Measurements from ENCODE around the gene DLK1. TPM values are rescaled to one million over a fixed set of nuclear protein-coding genes. Genes with fewer than 3 reads are reported as not detected.
A peak's percentile ranks its signal among the peaks of the same experiment; 100 is the strongest.

Gene DLK1
- total and polyA plus RNA-seq, 2 of the 13 experiments (the other 11 are each of a cell fraction or from before 2014, with no cell fraction given): 95.5 to 312 TPM

DNA sequence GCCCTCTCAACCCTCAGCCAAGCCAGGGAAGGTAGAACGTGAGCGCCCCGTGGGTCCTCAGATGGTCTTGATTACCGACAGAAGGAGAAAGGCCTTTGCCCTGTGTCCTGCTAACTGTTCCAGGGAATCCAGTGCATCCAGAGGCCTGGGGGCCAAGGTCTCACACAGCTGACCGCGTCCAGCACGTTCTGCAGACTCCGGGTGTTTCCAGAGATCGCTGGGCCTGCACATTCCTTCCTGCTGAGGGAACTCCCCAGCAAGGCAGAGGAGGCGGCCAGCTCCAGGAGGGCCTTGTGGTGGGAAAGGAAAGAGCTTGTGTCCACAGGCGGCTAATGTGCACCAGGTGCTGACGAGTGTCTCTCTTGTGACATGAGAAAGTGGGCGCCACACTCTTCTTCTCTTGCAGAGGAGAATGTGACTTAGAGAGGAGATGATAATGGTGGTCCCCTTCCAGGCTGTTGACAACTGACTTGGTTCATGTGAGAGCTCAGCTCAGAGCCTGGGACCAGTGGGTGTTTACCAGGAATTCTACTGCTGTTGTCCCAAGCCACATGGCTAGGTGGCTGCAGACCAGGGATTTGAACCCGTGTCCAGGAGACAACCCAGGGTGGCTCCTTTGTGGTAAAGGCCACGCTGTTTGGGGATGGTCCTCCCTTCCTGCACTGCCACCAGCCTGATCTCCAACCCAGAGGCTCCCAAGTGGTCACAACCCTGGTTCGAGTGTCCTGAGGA, 46.8 kb upstream of the DLK1 start (continued):
- TF ChIP-seq, protein P1, sequence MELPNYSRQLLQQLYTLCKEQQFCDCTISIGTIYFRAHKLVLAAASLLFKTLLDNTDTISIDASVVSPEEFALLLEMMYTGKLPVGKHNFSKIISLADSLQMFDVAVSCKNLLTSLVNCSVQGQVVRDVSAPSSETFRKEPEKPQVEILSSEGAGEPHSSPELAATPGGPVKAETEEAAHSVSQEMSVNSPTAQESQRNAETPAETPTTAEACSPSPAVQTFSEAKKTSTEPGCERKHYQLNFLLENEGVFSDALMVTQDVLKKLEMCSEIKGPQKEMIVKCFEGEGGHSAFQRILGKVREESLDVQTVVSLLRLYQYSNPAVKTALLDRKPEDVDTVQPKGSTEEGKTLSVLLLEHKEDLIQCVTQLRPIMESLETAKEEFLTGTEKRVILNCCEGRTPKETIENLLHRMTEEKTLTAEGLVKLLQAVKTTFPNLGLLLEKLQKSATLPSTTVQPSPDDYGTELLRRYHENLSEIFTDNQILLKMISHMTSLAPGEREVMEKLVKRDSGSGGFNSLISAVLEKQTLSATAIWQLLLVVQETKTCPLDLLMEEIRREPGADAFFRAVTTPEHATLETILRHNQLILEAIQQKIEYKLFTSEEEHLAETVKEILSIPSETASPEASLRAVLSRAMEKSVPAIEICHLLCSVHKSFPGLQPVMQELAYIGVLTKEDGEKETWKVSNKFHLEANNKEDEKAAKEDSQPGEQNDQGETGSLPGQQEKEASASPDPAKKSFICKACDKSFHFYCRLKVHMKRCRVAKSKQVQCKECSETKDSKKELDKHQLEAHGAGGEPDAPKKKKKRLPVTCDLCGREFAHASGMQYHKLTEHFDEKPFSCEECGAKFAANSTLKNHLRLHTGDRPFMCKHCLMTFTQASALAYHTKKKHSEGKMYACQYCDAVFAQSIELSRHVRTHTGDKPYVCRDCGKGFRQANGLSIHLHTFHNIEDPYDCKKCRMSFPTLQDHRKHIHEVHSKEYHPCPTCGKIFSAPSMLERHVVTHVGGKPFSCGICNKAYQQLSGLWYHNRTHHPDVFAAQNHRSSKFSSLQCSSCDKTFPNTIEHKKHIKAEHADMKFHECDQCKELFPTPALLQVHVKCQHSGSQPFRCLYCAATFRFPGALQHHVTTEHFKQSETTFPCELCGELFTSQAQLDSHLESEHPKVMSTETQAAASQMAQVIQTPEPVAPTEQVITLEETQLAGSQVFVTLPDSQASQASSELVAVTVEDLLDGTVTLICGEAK (IDR thresholded peaks at IDR 0.05): no peak
- TF ChIP-seq, protein P1 (CRISPR knock-in tag; IDR thresholded peaks at IDR 0.05): peak; percentile 84
- TF ChIP-seq, protein P2, sequence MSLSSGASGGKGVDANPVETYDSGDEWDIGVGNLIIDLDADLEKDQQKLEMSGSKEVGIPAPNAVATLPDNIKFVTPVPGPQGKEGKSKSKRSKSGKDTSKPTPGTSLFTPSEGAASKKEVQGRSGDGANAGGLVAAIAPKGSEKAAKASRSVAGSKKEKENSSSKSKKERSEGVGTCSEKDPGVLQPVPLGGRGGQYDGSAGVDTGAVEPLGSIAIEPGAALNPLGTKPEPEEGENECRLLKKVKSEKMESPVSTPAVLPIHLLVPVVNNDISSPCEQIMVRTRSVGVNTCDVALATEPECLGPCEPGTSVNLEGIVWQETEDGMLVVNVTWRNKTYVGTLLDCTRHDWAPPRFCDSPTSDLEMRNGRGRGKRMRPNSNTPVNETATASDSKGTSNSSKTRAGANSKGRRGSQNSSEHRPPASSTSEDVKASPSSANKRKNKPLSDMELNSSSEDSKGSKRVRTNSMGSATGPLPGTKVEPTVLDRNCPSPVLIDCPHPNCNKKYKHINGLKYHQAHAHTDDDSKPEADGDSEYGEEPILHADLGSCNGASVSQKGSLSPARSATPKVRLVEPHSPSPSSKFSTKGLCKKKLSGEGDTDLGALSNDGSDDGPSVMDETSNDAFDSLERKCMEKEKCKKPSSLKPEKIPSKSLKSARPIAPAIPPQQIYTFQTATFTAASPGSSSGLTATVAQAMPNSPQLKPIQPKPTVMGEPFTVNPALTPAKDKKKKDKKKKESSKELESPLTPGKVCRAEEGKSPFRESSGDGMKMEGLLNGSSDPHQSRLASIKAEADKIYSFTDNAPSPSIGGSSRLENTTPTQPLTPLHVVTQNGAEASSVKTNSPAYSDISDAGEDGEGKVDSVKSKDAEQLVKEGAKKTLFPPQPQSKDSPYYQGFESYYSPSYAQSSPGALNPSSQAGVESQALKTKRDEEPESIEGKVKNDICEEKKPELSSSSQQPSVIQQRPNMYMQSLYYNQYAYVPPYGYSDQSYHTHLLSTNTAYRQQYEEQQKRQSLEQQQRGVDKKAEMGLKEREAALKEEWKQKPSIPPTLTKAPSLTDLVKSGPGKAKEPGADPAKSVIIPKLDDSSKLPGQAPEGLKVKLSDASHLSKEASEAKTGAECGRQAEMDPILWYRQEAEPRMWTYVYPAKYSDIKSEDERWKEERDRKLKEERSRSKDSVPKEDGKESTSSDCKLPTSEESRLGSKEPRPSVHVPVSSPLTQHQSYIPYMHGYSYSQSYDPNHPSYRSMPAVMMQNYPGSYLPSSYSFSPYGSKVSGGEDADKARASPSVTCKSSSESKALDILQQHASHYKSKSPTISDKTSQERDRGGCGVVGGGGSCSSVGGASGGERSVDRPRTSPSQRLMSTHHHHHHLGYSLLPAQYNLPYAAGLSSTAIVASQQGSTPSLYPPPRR (CRISPR knock-in tag; IDR thresholded peaks at IDR 0.05; ENCODE audit: borderline replicate concordance): peak; percentile 92
- TF ChIP-seq MTA1 (CRISPR knock-in tag; IDR thresholded peaks at IDR 0.05; ENCODE audit: borderline replicate concordance) (peak; percentile 99), ZNF7 (CRISPR knock-in tag; IDR thresholded peaks at IDR 0.05) (no peak), ZNF121 (CRISPR knock-in tag; IDR thresholded peaks at IDR 0.05) (no peak), CEBPB (IDR thresholded peaks at IDR 0.05; ENCODE audit: borderline replicate concordance, low read depth, low read length) (no peak), FOSL1 (CRISPR knock-in tag; IDR thresholded peaks at IDR 0.05; ENCODE audit: borderline replicate concordance) (no peak), ZNF724P (CRISPR knock-in tag; IDR thresholded peaks at IDR 0.05; ENCODE audit: borderline replicate concordance) (0 out of 2 replicates have a peak, but pooled peaks have one; percentile 69), RFX3 (CRISPR knock-in tag; IDR thresholded peaks at IDR 0.05) (no peak), HHEX (CRISPR knock-in tag; IDR thresholded peaks at IDR 0.05) (no peak), SATB2 (CRISPR knock-in tag; IDR thresholded peaks at IDR 0.05) (no peak), ZNF33A (CRISPR knock-in tag; IDR thresholded peaks at IDR 0.05; ENCODE audit: borderline replicate concordance) (no peak), PRMT3 (CRISPR knock-in tag; IDR thresholded peaks at IDR 0.05; ENCODE audit: borderline replicate concordance, low read depth) (no peak)
